BLaER1 treated with 17β-estradiol and CSF1 and Interleukin-3, amounts not matched to agents 10 nM and 100 nM (cell line): ENCODE measurements around the gene APBB1IP.
A peak's percentile ranks its signal among the peaks of the same experiment; 100 is the strongest.
"Not testable (repeated sequence)": the region's sequence is repeated elsewhere in the genome, so short reads cannot be mapped to it uniquely, and the experiment has no call there.

ENCODE experiments used
- H3K27ac ChIP-seq, 11 experiments: shearing (Covaris generic); formaldehyde crosslinking; 2 replicates each; pipeline ENCODE4 v1.8.1; 2022
- H3K27me3 ChIP-seq, 11 experiments: shearing (Covaris generic); formaldehyde crosslinking; 2 replicates each; pipeline ENCODE4 v1.8.1; 2022
- H3K36me3 ChIP-seq, 11 experiments: shearing (Covaris generic); formaldehyde crosslinking; 2 replicates each; pipeline ENCODE4 v1.8.1; 2022
- H3K4me1 ChIP-seq, 10 experiments: shearing (Covaris generic); formaldehyde crosslinking; 2 replicates each; pipeline ENCODE4 v1.8.1; 2022
- H3K4me2 ChIP-seq, 11 experiments: shearing (Covaris generic); formaldehyde crosslinking; 2 replicates each; pipeline ENCODE4 v1.8.1; 2022
- H3K4me3 ChIP-seq, 10 experiments: shearing (Covaris generic); formaldehyde crosslinking; 2 replicates each; pipeline ENCODE4 v1.8.1; 2022
- H3K9ac ChIP-seq, 11 experiments: shearing (Covaris generic); formaldehyde crosslinking; 2 replicates each; pipeline ENCODE4 v1.8.1; 2022
- H3K9me3 ChIP-seq, 11 experiments: shearing (Covaris generic); formaldehyde crosslinking; replicated peaks in 1 of 11; 2 replicates each; pipeline ENCODE4 v1.8.1; 2022
- H4K20me1 ChIP-seq, 11 experiments: shearing (Covaris generic); formaldehyde crosslinking; 2 replicates each; pipeline ENCODE4 v1.8.1; 2022
- Cebpa-rat ChIP-seq, 11 experiments: shearing (Covaris generic); IDR thresholded peaks; 2 replicates each; pipeline ENCODE4 v1.8.1; 2022

Gene APBB1IP

GRCh38 chr10:26437637-26438461 lies at the start of gene APBB1IP:
Gene APBB1IP, plus strand, starts transcription at chr10:26438341. Its CDS starts 53,986 bp downstream, at chr10:26492327.
- Histone ChIP-seq H4K20me1 (peaks cover 0 to 22% (median 10%) of the 10 kb centered on the region in 11 experiments; a peak in 10 of 22 replicates), H3K9me3 (peaks cover 0 to 24% (median 17%) of the 10 kb centered on the region in 11 experiments; a peak in 15 of 22 replicates), H3K9ac (peak within 1 kb of the TSS; percentile 99 to 100 (median 100)), H3K4me3 (peak within 1 kb of the TSS; percentile 78 to 99 (median 92)), H3K27ac (peak within 1 kb of the TSS; percentile 99 to 100 (median 100)), H3K27me3 (no peaks in the 10 kb centered on the region), H3K4me2 (peak within 1 kb of the TSS; percentile 78 to 100 (median 92)), H3K36me3 (peaks cover 20 to 42% (median 26%) of the 10 kb centered on the region in 11 experiments), H3K4me1 (peaks cover 58 to 68% (median 63%) of the 10 kb centered on the region in 10 experiments)
- TF ChIP-seq Cebpa-rat (IDR thresholded peaks at IDR 0.05), result peak; percentile 97 to 100 (median 100)

GRCh38 chr10:26389533-26389932 lies 48.6 kb upstream of the APBB1IP start:
- no peak overlapping the region for H3K27ac ChIP-seq
- peaks cover 0 to 5% (median 0%) of the 10 kb centered on the region in 10 experiments; a peak in 4 of 20 replicates for H3K4me1 ChIP-seq
- H3K9ac ChIP-seq, result no peak overlapping the region
- no peaks in the 10 kb centered on the region for H4K20me1 ChIP-seq
- H3K9me3 ChIP-seq, result peaks cover 29 to 45% (median 36%) of the 10 kb centered on the region in 11 experiments
- TF ChIP-seq Cebpa-rat (IDR thresholded peaks at IDR 0.05), result no peak
- no peak overlapping the region for H3K4me2 ChIP-seq
- H3K4me3 ChIP-seq, result no peak overlapping the region
- no peaks in the 10 kb centered on the region for H3K27me3 ChIP-seq
- H3K36me3 ChIP-seq, result peaks cover 0 to 8% (median 0%) of the 10 kb centered on the region in 11 experiments; a peak in 1 of 22 replicates

- Histone ChIP-seq H3K9ac (no peak overlapping the region), H3K9me3 (peaks cover 29 to 45% (median 36%) of the 10 kb centered on the region in 11 experiments), H3K27me3 (no peaks in the 10 kb centered on the region), H3K4me2 (peak overlapping the region in 3 of 11 experiments; percentile 6 to 31 (median 30); a peak in 3 of 22 replicates), H3K36me3 (peaks cover 0 to 8% (median 0%) of the 10 kb centered on the region in 11 experiments; a peak in 1 of 22 replicates), H4K20me1 (no peaks in the 10 kb centered on the region), H3K27ac (no peak overlapping the region; a peak in 1 of 22 replicates), H3K4me1 (peaks cover 0 to 5% (median 0%) of the 10 kb centered on the region in 10 experiments; a peak in 4 of 20 replicates), H3K4me3 (no peak overlapping the region)
- no peak for TF ChIP-seq Cebpa-rat (IDR thresholded peaks at IDR 0.05)
These were observed 46.1 kb upstream of the APBB1IP start for GRCh38 chr10:26391701-26392695.

- not testable (repeated sequence) for H3K9me3 ChIP-seq
These were observed 39.8 kb upstream of the APBB1IP start for GRCh38 chr10:26398353-26398752.

GRCh38 chr10:26407406-26407969 lies 30.7 kb upstream of the APBB1IP start:
- H3K27me3 ChIP-seq, result no peaks in the 10 kb centered on the region
- no peak overlapping the region; a peak in 1 of 22 replicates for H3K9ac ChIP-seq
- H3K9me3 ChIP-seq, result no peaks in the 10 kb centered on the region
- no peak for TF ChIP-seq Cebpa-rat (IDR thresholded peaks at IDR 0.05)
- H4K20me1 ChIP-seq, result no peaks in the 10 kb centered on the region
- peak overlapping the region in 2 of 11 experiments; percentile 41 to 47; a peak in 4 of 22 replicates for H3K27ac ChIP-seq
- no peak overlapping the region for H3K4me3 ChIP-seq
- peaks cover 0 to 19% (median 0%) of the 10 kb centered on the region in 10 experiments; a peak in 5 of 20 replicates for H3K4me1 ChIP-seq
- H3K36me3 ChIP-seq, result no peaks in the 10 kb centered on the region
- peak overlapping the region in 2 of 11 experiments; percentile 21 to 40; a peak in 3 of 22 replicates for H3K4me2 ChIP-seq

More at GRCh38 chr10:26398353-26398752, 39.8 kb upstream of the APBB1IP start:
- not testable (repeated sequence) for H4K20me1 ChIP-seq, H3K27ac ChIP-seq, H3K4me2 ChIP-seq, H3K4me1 ChIP-seq, H3K27me3 ChIP-seq, H3K4me3 ChIP-seq, H3K36me3 ChIP-seq, H3K9ac ChIP-seq

GRCh38 chr10:26408858-26409494 lies 29.2 kb upstream of the APBB1IP start:
- no peaks in the 10 kb centered on the region for H3K27me3 ChIP-seq
- no peak overlapping the region for H3K9ac ChIP-seq
- no peak overlapping the region for H3K27ac ChIP-seq

GRCh38 chr10:26410356-26410755 lies 27.8 kb upstream of the APBB1IP start:
- H3K4me2 ChIP-seq, result no peak overlapping the region

More at GRCh38 chr10:26408858-26409494, 29.2 kb upstream of the APBB1IP start:
- Histone ChIP-seq H4K20me1 (no peaks in the 10 kb centered on the region), H3K4me1 (peaks cover 0 to 29% (median 8%) of the 10 kb centered on the region in 10 experiments; a peak in 12 of 20 replicates), H3K4me2 (no peak overlapping the region), H3K9me3 (no peaks in the 10 kb centered on the region), H3K4me3 (no peak overlapping the region), H3K36me3 (no peaks in the 10 kb centered on the region)
- TF ChIP-seq Cebpa-rat (IDR thresholded peaks at IDR 0.05), result no peak

GRCh38 chr10:26412932-26413331 lies 25.2 kb upstream of the APBB1IP start:
- H4K20me1 ChIP-seq, result no peaks in the 10 kb centered on the region
- H3K4me3 ChIP-seq, result no peak overlapping the region
- TF ChIP-seq Cebpa-rat (IDR thresholded peaks at IDR 0.05), result no peak
- peak overlapping the region in 6 of 11 experiments; percentile 13 to 50 (median 20); a peak in 7 of 22 replicates for H3K4me2 ChIP-seq
- no peaks in the 10 kb centered on the region for H3K27me3 ChIP-seq
- H3K9me3 ChIP-seq, result no peaks in the 10 kb centered on the region
- H3K4me1 ChIP-seq, result peaks cover 0 to 19% (median 8%) of the 10 kb centered on the region in 10 experiments; a peak in 12 of 20 replicates
- H3K27ac ChIP-seq, result no peak overlapping the region
- no peaks in the 10 kb centered on the region for H3K36me3 ChIP-seq
- H3K9ac ChIP-seq, result no peak overlapping the region

More at GRCh38 chr10:26410356-26410755, 27.8 kb upstream of the APBB1IP start:
- TF ChIP-seq Cebpa-rat (IDR thresholded peaks at IDR 0.05), result no peak
- no peaks in the 10 kb centered on the region for H3K27me3 ChIP-seq
- no peak overlapping the region for H3K9ac ChIP-seq
- H3K27ac ChIP-seq, result no peak overlapping the region
- H3K4me3 ChIP-seq, result no peak overlapping the region
- no peaks in the 10 kb centered on the region for H3K9me3 ChIP-seq
- H3K36me3 ChIP-seq, result no peaks in the 10 kb centered on the region
- no peaks in the 10 kb centered on the region for H4K20me1 ChIP-seq
- peaks cover 0 to 29% (median 8%) of the 10 kb centered on the region in 10 experiments; a peak in 12 of 20 replicates for H3K4me1 ChIP-seq
